CD4-positive, alpha-beta T cell (primary cell): ENCODE data around the gene ELOVL4. TPM values are rescaled to one million over a fixed set of nuclear protein-coding genes. Genes with fewer than 3 reads are reported as not detected.

Experiments
- ATAC-seq: fragments of 200-7000 bp; cut with Tn5 transposase; one replicate; pipeline ENCODE4 v1.10.0; 2022; ENCODE audit warnings: mild to moderate bottlenecking; ENCODE audit not compliant: poor library complexity
- CTCF ChIA-PET: fragments of 350-600 bp; sonication (Branson Sonifier 250); formaldehyde crosslinking; loops from one replicate; lab custom pipeline; 2021; ENCODE audit warnings: antibody characterized with exemption, inconsistent platforms; lab: Charles Lee
- POLR2A ChIA-PET: fragments of 350-600 bp; sonication (Branson Sonifier 250); formaldehyde crosslinking; loops from one replicate; lab custom pipeline; 2021; ENCODE audit warnings: antibody characterized with exemption, inconsistent platforms; lab: Charles Lee
- DNase-seq, 14 experiments: peaks; one replicate each; pipeline ENCODE4 v3.0.0-alpha.2; 2013 to 2020; ENCODE audit warnings: mixed read lengths in 2 of 14
- H3K27ac ChIP-seq, 2 donors: one replicate each; pipeline versions ENCODE4 v1.5.1 to v1.7.0; 2013; ENCODE audit warnings: low read length in 2 of 2, low read depth in 1 of 2, mild to moderate bottlenecking in 1 of 2
- H3K27me3 ChIP-seq, 2 experiments: 1 replicate in 1 of 2; 2 replicates in 1 of 2; pipeline versions ENCODE4 v1.6.1 to v1.7.0; 2013; ENCODE audit warnings: low read length in 2 of 2, control low read depth in 1 of 2, mild to moderate bottlenecking in 1 of 2, moderate library complexity in 1 of 2; ENCODE audit not compliant: insufficient read depth in 2 of 2, control insufficient read depth in 1 of 2
- H3K36me3 ChIP-seq: one replicate; pipeline ENCODE4 v1.6.1; 2013; ENCODE audit warnings: low read length, control low read depth; ENCODE audit not compliant: insufficient read depth
- H3K4me1 ChIP-seq: one replicate; pipeline ENCODE4 v1.6.1; 2013; ENCODE audit warnings: low read length, control low read depth; ENCODE audit not compliant: insufficient read depth
- H3K4me3 ChIP-seq: one replicate; pipeline ENCODE4 v1.5.1; 2013; ENCODE audit warnings: mild to moderate bottlenecking, low read length, moderate library complexity
- H3K9me3 ChIP-seq, 2 experiments: 1 replicate in 1 of 2; 2 replicates in 1 of 2; pipeline versions ENCODE4 v1.6.1 to v1.7.0; 2013; ENCODE audit warnings: low read length in 2 of 2, mild to moderate bottlenecking in 2 of 2, control low read depth in 1 of 2, moderate library complexity in 1 of 2; ENCODE audit not compliant: control insufficient read depth in 1 of 2, insufficient read depth in 1 of 2
- H3K27ac Mint-ChIP-seq: one replicate; pipeline ENCODE4 v1.8.0; 2020; ENCODE audit warnings: mixed read lengths
- H3K27me3 Mint-ChIP-seq: one replicate; pipeline ENCODE4 v1.8.0; 2021; ENCODE audit warnings: mixed read lengths
- H3K36me3 Mint-ChIP-seq: one replicate; pipeline ENCODE4 v1.8.0; 2021; ENCODE audit warnings: low read depth, mixed read lengths
- H3K4me1 Mint-ChIP-seq: one replicate; pipeline ENCODE4 v1.8.0; 2021; ENCODE audit warnings: low read depth, mixed read lengths
- H3K4me3 Mint-ChIP-seq: one replicate; pipeline ENCODE4 v1.8.0; 2020; ENCODE audit warnings: mild to moderate bottlenecking, mixed read lengths
- H3K9me3 Mint-ChIP-seq: one replicate; pipeline ENCODE4 v1.8.0; 2020; ENCODE audit warnings: mixed read lengths
- CTCF ChIP-seq: fragments of 200-600 bp; IDR thresholded peaks from one replicate; pipeline ENCODE4 v1.8.0; 2022; ENCODE audit warnings: antibody characterized with exemption, mild to moderate bottlenecking
- intact Hi-C, 2 experiments: fragments of 100-400 bp; cut with DNase I in 1 of 2; cut with micrococcal nuclease in 1 of 2; formaldehyde crosslinking; loops; one replicate each; pipeline versions ENCODE4 v1.15.1 to v1.9.0; 2023 to 2025; cut with DNase I, micrococcal nuclease
- total RNA-seq, 174 experiments: library from RNA in 2 of 174; stranded (reverse) in 2 of 174; gene quantifications; one replicate each; pipeline ENCODE4 v1.2.3 and lab custom pipeline; 2021 to 2026

Gene ELOVL4
- total RNA-seq, 2 experiments from 2014 or later, result 0.84 to 1.0 TPM

- peaks cover 0 to 4% of the 10 kb centered on the region in 2 experiments for H3K27me3 ChIP-seq
- H3K36me3 ChIP-seq, result no peaks in the 10 kb centered on the region
- intact Hi-C loops, result no loop called here
- H3K4me3 ChIP-seq, result no peak overlapping the region
- Mint-ChIP-seq H3K4me3 (no peak overlapping the region), H3K27ac (no peak overlapping the region), H3K27me3 (peaks cover 36% of the 10 kb centered on the region), H3K9me3 (no peaks in the 10 kb centered on the region), H3K36me3 (no peaks in the 10 kb centered on the region), H3K4me1 (no peaks in the 10 kb centered on the region)
- ATAC-seq, result no peak
- CTCF ChIA-PET, result no interaction called here
- POLR2A ChIA-PET, result no interaction called here
- DNase-seq, result no peak
- H3K4me1 ChIP-seq, result no peaks in the 10 kb centered on the region
- no peaks in the 10 kb centered on the region for H3K9me3 ChIP-seq
- no peak overlapping the region for H3K27ac ChIP-seq
- TF ChIP-seq CTCF, result no peak
Measured at GRCh38 chr6:79902046-79902445, 45.3 kb downstream of the ELOVL4 start.

GRCh38 chr6:79898076-79898475 is 49.3 kb downstream of the ELOVL4 start:
- Mint-ChIP-seq H3K4me1 (no peaks in the 10 kb centered on the region), H3K4me3 (no peak overlapping the region), H3K36me3 (no peaks in the 10 kb centered on the region), H3K9me3 (peaks cover 3% of the 10 kb centered on the region), H3K27ac (no peak overlapping the region), H3K27me3 (peaks cover 15% of the 10 kb centered on the region)
- CTCF ChIA-PET, result no interaction called here
- intact Hi-C loops, result no loop called here
- POLR2A ChIA-PET, result no interaction called here
- TF ChIP-seq CTCF, result no peak
- Histone ChIP-seq H3K4me1 (no peaks in the 10 kb centered on the region), H3K9me3 (no peaks in the 10 kb centered on the region), H3K4me3 (no peak overlapping the region), H3K36me3 (no peaks in the 10 kb centered on the region), H3K27me3 (no peaks in the 10 kb centered on the region), H3K27ac (no peak overlapping the region)
- DNase-seq, result no peak
- ATAC-seq, result no peak

GRCh38 chr6:79896075-79896449 is 51.3 kb downstream of the ELOVL4 start:
- H3K36me3 Mint-ChIP-seq, result no peaks in the 10 kb centered on the region
- H3K9me3 Mint-ChIP-seq, result peaks cover 4% of the 10 kb centered on the region
- Histone ChIP-seq H3K9me3 (no peaks in the 10 kb centered on the region), H3K36me3 (no peaks in the 10 kb centered on the region), H3K27ac (no peak overlapping the region), H3K4me1 (no peaks in the 10 kb centered on the region), H3K27me3 (no peaks in the 10 kb centered on the region), H3K4me3 (no peak overlapping the region)
- CTCF ChIA-PET, result no interaction called here
- H3K27ac Mint-ChIP-seq, result no peak overlapping the region
- peaks cover 9% of the 10 kb centered on the region for H3K27me3 Mint-ChIP-seq
- intact Hi-C loops, result no loop called here
- no peaks in the 10 kb centered on the region for H3K4me1 Mint-ChIP-seq
- TF ChIP-seq CTCF, result no peak
- DNase-seq (no peak), ATAC-seq (no peak)
- POLR2A ChIA-PET, result no interaction called here
- no peak overlapping the region for H3K4me3 Mint-ChIP-seq
